Heart left ventricle (tissue), 16 donors: ENCODE data around the gene CHORDC1. TPM values are rescaled to one million over a fixed set of nuclear protein-coding genes. Genes with fewer than 3 reads are reported as not detected.
"Not testable (repeated sequence)": the region's sequence is repeated elsewhere in the genome, so short reads cannot be mapped to it uniquely, and the experiment has no call there.

Experiments
- ATAC-seq, 4 donors: fragments of 200-7000 bp; cut with Tn5 transposase; one replicate each; pipeline ENCODE4 v1.9.1; 2020 to 2022; ENCODE audit warnings: moderate library complexity in 4 of 4, mild to moderate bottlenecking in 3 of 4, moderate number of reproducible peaks in 1 of 4
- DNase-seq, 5 donors: peaks; one replicate each; pipeline ENCODE4 v3.0.0-alpha.2; 2020
- H3K27ac ChIP-seq, 12 donors: fragments of 200-600 bp; sonication (generic) in 4 of 12; one replicate each; pipeline versions ENCODE4 v1.5.0 to v1.8.0; 2016 to 2022; ENCODE audit warnings: mild to moderate bottlenecking in 2 of 12
- H3K27me3 ChIP-seq, 9 donors: fragments of 200-600 bp; sonication (generic) in 2 of 9; one replicate each; pipeline versions ENCODE4 v1.5.1 to v1.8.0; 2016 to 2022; ENCODE audit warnings: mild to moderate bottlenecking in 3 of 9
- H3K36me3 ChIP-seq, 9 donors: fragments of 200-600 bp; sonication (generic) in 2 of 9; one replicate each; pipeline versions ENCODE4 v1.5.0 to v1.8.0; 2018 to 2022; ENCODE audit warnings: mild to moderate bottlenecking in 2 of 9
- H3K4me1 ChIP-seq, 12 donors: fragments of 200-600 bp; sonication (generic) in 4 of 12; one replicate each; pipeline versions ENCODE4 v1.5.0 to v1.8.0; 2016 to 2022; ENCODE audit warnings: mild to moderate bottlenecking in 3 of 12
- H3K4me3 ChIP-seq, 12 donors: fragments of 200-600 bp; sonication (generic) in 4 of 12; one replicate each; pipeline versions ENCODE4 v1.5.0 to v1.8.0; 2017 to 2022; ENCODE audit warnings: mild to moderate bottlenecking in 9 of 12, moderate library complexity in 4 of 12
- H3K9me3 ChIP-seq, 12 donors: fragments of 200-600 bp; sonication (generic) in 4 of 12; one replicate each; pipeline versions ENCODE4 v1.5.0 to v1.8.0; 2016 to 2022; ENCODE audit warnings: mild to moderate bottlenecking in 1 of 12
- CTCF ChIP-seq, 12 donors: fragments of 200-600 bp; sonication (generic) in 4 of 12; IDR thresholded peaks; one replicate each; pipeline versions ENCODE4 v1.5.0 to v1.8.0; 2018 to 2022; ENCODE audit warnings: antibody characterized with exemption in 12 of 12, mild to moderate bottlenecking in 5 of 12
- POLR2A ChIP-seq, 2 donors: fragments of 450-650 bp; IDR thresholded peaks; one replicate each; pipeline ENCODE4 v1.6.1; 2017; ENCODE audit warnings: antibody characterized with exemption in 2 of 2, mild to moderate bottlenecking in 2 of 2, moderate library complexity in 2 of 2
- WGBS, 4 donors: extraction: QIAGEN DNeasy Blood & Tissue Kit in 2 of 4; methylation state at CpG; one replicate each; pipeline versions ENCODE4 v1.1.5 to v1.1.7; 2013 to 2018; 5-methylcytosine and 5-hydroxymethylcytosine counted together
- intact Hi-C, 10 donors: fragments of 100-400 bp; cut with DNase I; formaldehyde crosslinking; loops; one replicate each; pipeline versions ENCODE4 v1.11.1 to v1.14.2; 2022
- polyA plus RNA-seq, 2 donors: library from polyadenylated mRNA; stranded (reverse); fragments of 200-250 nt; gene quantifications; one replicate each; pipeline ENCODE4 v1.2.3, GENCODE V29; 2013
- total RNA-seq, 9 donors: library from RNA; depleted of rRNA in 2 of 9; stranded (reverse); fragments of >200 nt in 2 of 9; fragmentation: NEBNext Ultra II Directional in 3 of 9; extraction: Animal tissue kit (Norgen Biotek cat#: 25700) in 3 of 9; gene quantifications; one replicate each; pipeline versions ENCODE4 v1.1.0 to v1.2.4, GENCODE V29; 2016 to 2023
- donor health status: ischemic (EF 13 %, LVEDD 7.1; RV severe dilation, severe dysfunction).
- donor health status: healthy with polysubstance abuse.
- donor health status: DM: no; HTN: yes; CAD: no.
- donor health status: DM: no; HTN: no; CAD: no.
- donor health status: ischemic (EF 25% LVEDD 6.9; RV normal size, moderate dysfunction).
- donor health status: ischemic (EF 25% LVEDD 5.7; RV mildly dilated, moderate dysfunction).
- donor health status: healthy.
- donor health status: DM: yes; HTN: yes; CAD: no.
- donor health status: ischemic (EF 35%, LVEDD 5.7; RV mildly dilated, moderate dysfunction).
- donor health status: nonischemic (EF 11% LVEDD 7.7; RV severe dilation, severe dysfunction).
- donor health status: DM: yes; HTN: yes; CAD: no.
- donor health status: PGD.
- donor health status: ischemic (EF 29% LVEDD 5.4; RV normal size, mild dysfunction).
- donor health status: nonischemic (EF 23%, LVEDD 6.1; RV moderate dilation, normal function).

Gene CHORDC1
- total and polyA plus RNA-seq, 11 donors, result 21.7 to 55.4 (median 28.5) TPM

GRCh38 chr11:90178751-90179150, 44.1 kb downstream of the CHORDC1 start:
- 88 to 99% (median 96%) methylated on average over 2 of the region's 2 CpGs for WGBS, 4 donors
- peaks cover 0 to 11% (median 0%) of the 10 kb centered on the region in 9 donors for H3K36me3 ChIP-seq

DNA sequence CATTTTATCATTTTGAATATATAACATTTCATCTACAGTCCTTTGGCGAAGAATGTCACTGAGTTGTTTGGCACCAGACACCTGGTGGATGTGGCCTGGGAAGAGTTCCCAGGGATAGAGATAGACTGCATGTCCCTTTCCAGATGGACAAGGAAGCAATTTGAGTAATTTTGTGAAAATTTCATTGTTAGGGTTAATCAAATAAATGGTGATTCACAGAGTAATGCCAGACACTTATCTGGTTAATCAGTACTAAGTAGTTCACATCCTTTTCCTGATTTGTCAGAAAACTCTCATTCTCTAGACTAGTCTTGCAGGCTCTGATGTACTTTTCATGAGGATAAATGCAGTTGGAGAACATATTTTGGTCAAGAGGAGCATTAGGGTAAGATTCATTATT, 46.8 kb downstream of the CHORDC1 start:
- no peak for ATAC-seq
- no peak for DNase-seq
- H3K4me3 ChIP-seq, result no peak overlapping the region
- H3K4me1 ChIP-seq, result no peaks in the 10 kb centered on the region
- intact Hi-C loops, result no loop called here
- TF ChIP-seq CTCF (IDR thresholded peaks at IDR 0.05) (no peak), POLR2A (IDR thresholded peaks at IDR 0.05) (no peak)
- 89 to 100% (median 96%) methylated on average over 1 of the region's 1 CpG for WGBS, 4 donors
- no peaks in the 10 kb centered on the region for H3K9me3 ChIP-seq
- peaks cover 0 to 11% (median 0%) of the 10 kb centered on the region in 9 donors for H3K36me3 ChIP-seq
- H3K27ac ChIP-seq, result no peak overlapping the region
- H3K27me3 ChIP-seq, result no peaks in the 10 kb centered on the region

More at GRCh38 chr11:90178751-90179150, 44.1 kb downstream of the CHORDC1 start:
- Histone ChIP-seq H3K9me3 (no peaks in the 10 kb centered on the region), H3K4me3 (no peak overlapping the region), H3K4me1 (no peaks in the 10 kb centered on the region), H3K27me3 (no peaks in the 10 kb centered on the region), H3K27ac (no peak overlapping the region)
- DNase-seq (no peak), ATAC-seq (no peak)
- TF ChIP-seq POLR2A (IDR thresholded peaks at IDR 0.05), result no peak
- no peak for TF ChIP-seq CTCF (IDR thresholded peaks at IDR 0.05)
- intact Hi-C loops, result no loop called here

DNA sequence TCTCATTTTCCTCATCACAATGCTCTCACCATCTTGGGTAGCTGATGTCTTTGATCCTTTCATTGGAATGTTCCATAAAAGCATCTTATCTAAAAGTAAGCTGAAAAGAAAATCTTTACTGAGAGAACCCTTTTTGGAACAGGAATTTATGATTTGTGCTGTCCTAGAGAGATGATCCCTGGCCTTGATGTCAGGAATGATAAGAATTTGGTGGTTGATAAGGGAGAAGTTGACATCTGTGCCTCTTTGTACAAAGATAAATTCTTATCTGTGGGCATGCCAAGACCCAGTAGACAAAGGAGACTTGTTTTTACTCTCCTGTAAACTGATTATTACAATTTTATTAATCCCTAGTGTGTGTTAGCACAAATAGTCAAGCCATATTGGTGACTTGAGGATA, 51.5 kb downstream of the CHORDC1 start:
- Histone ChIP-seq H3K36me3 (peaks cover 0 to 6% (median 0%) of the 10 kb centered on the region in 9 donors), H3K27me3 (no peaks in the 10 kb centered on the region), H3K27ac (no peak overlapping the region), H3K4me1 (no peaks in the 10 kb centered on the region), H3K9me3 (no peaks in the 10 kb centered on the region), H3K4me3 (no peak overlapping the region)
- intact Hi-C loops, result no loop called here
- TF ChIP-seq CTCF (IDR thresholded peaks at IDR 0.05) (no peak), POLR2A (IDR thresholded peaks at IDR 0.05) (no peak)
- DNase-seq (no peak), ATAC-seq (no peak)

GRCh38 chr11:90168571-90168970, 54.3 kb downstream of the CHORDC1 start:
- TF ChIP-seq CTCF (IDR thresholded peaks at IDR 0.05), result no peak
- TF ChIP-seq POLR2A (IDR thresholded peaks at IDR 0.05), result no peak
- no peak overlapping the region for H3K4me3 ChIP-seq
- DNase-seq, result no peak
- intact Hi-C loops, result loop anchor here in 1 of 10 donors (10.0 kb wide), 1 partner anchor 64 kb away; no protein-coding TSS in a partner anchor
- H3K4me1 ChIP-seq, result no peaks in the 10 kb centered on the region
- peaks cover 0 to 4% (median 0%) of the 10 kb centered on the region in 9 donors for H3K36me3 ChIP-seq
- no peak for ATAC-seq
- no peak overlapping the region for H3K27ac ChIP-seq
- H3K9me3 ChIP-seq, result no peaks in the 10 kb centered on the region
- 92 to 95% (median 93%) methylated on average over 3 of the region's 3 CpGs for WGBS, 4 donors
- no peaks in the 10 kb centered on the region for H3K27me3 ChIP-seq

DNA sequence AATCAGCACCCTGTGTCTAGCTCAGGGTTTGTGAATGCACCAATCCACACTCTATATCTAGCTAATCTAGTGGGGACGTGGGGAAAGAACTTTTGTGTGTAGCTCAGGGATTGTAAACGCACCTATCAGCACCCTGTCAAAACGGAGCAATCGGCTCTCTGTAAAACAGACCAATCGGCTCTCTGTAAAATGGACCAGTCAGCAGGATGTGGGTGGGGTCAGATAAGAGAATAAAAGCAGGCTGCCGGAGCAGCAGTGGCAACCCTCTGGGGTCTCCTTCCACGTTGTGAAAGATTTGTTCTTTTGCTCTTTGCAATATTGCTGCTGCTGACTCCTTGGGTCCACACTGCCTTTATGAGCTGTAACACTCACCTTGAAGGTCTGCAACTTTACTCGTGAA, 55.1 kb downstream of the CHORDC1 start:
- H3K4me1 ChIP-seq, ATAC-seq, H3K27me3 ChIP-seq, H3K9me3 ChIP-seq, H3K4me3 ChIP-seq, DNase-seq, H3K36me3 ChIP-seq, H3K27ac ChIP-seq: not testable (repeated sequence)
- intact Hi-C loops, result loop anchor here in 1 of 10 donors (10.0 kb wide), 1 partner anchor 63 kb away; no protein-coding TSS in a partner anchor
- 77 to 84% (median 81%) methylated on average over 8 of the region's 8 CpGs for WGBS, 4 donors

DNA sequence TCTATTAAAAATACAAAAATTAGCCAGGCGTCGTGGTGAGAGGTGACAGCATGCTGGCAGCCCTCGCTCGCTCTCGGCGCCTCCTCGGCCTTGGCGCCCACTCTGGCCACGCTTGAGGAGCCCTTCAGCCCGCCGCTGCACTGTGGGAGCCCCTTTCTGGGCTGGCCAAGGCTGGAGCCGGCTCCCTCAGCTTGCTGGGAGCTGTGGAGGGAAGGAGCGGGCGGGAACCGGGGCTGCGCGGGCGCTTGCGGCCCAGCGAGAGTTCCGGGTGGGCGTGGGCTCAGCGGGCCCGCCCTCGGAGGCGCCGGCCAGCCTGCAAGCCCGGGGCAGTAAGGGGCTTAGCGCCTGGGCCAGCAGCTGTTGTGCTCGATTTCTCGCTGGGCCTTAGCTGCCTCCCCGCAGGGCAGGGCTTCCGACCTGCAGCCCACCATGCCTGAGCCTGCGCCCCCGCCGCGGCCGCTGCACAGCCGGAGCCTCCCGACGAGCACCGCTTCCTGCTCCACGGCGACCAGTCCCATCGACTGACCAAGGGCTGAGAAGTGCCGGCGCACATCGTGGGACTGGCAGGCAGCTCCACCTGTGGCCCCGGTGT, 55.8 kb downstream of the CHORDC1 start:
- not testable (repeated sequence) for H3K4me3 ChIP-seq, H3K9me3 ChIP-seq, ATAC-seq, H3K4me1 ChIP-seq, H3K27me3 ChIP-seq, H3K27ac ChIP-seq, H3K36me3 ChIP-seq
- WGBS, 4 donors, result 95 to 97% (median 96%) methylated on average over 40 to 49 of the region's 49 CpGs
- peak in 1 of 5 donors; percentile 62 for DNase-seq
- intact Hi-C loops, result loop anchor here in 1 of 10 donors (10.0 kb wide), 1 partner anchor 62 kb away; no protein-coding TSS in a partner anchor
